IMR-90 (cell line): Measurements from ENCODE around the gene RLF. TPM values are rescaled to one million over a fixed set of nuclear protein-coding genes. Genes with fewer than 3 reads are reported as not detected.

Experiments
- ATAC-seq: fragments of 200-7000 bp; cut with Tn5 transposase; 2 replicates; pipeline ENCODE4 v1.9.1; 2020; ENCODE audit warnings: low read depth, mild to moderate bottlenecking, moderate library complexity
- BruUV-seq: library from RNA; stranded (reverse); fragments of 400-500 nt; replicated peaks from 2 replicates; lab custom pipeline; 2021; lab: Mats Ljungman, UMichigan
- CTCF ChIA-PET: fragments of 300-600 bp; formaldehyde crosslinking; extraction: SDS; loops from one replicate; lab custom pipeline; 2021; ENCODE audit warnings: antibody characterized with exemption; lab: Yijun Ruan, JAX
- POLR2A ChIA-PET: fragments of 300-600 bp; sonication (Branson Sonifier 250); formaldehyde crosslinking; loops from one replicate; lab custom pipeline; 2022; ENCODE audit warnings: antibody characterized with exemption; ENCODE audit not compliant: unreplicated experiment; lab: Charles Lee
- DNase-seq: peaks from one replicate; pipeline ENCODE4 v3.0.0; 2013
- H2AFZ ChIP-seq: replicated peaks from 2 replicates; pipeline ENCODE3; 2013; ENCODE audit warnings: low read length, mild to moderate bottlenecking; ENCODE audit not compliant: poor library complexity
- H2AK5ac ChIP-seq: 2 replicates; pipeline ENCODE4 v1.6.1; 2013; ENCODE audit warnings: low read depth, low read length, inconsistent platforms
- H2AK9ac ChIP-seq: replicated peaks from 2 replicates; pipeline ENCODE3; 2013; ENCODE audit warnings: mild to moderate bottlenecking, low read depth, low read length, moderate library complexity; ENCODE audit not compliant: poor library complexity
- H2BK120ac ChIP-seq: 2 replicates; pipeline ENCODE4 v1.6.1; 2013; ENCODE audit warnings: low read depth, low read length, inconsistent platforms
- H2BK15ac ChIP-seq: 3 replicates; pipeline ENCODE4 v1.6.1; 2013; ENCODE audit warnings: low read depth, low read length, inconsistent platforms
- H2BK20ac ChIP-seq: 2 replicates; pipeline ENCODE4 v1.6.1; 2013; ENCODE audit warnings: low read depth, mild to moderate bottlenecking, inconsistent platforms, low read length, moderate library complexity
- H2BK5ac ChIP-seq: 2 replicates; pipeline ENCODE4 v1.6.1; 2013; ENCODE audit warnings: mild to moderate bottlenecking, low read depth, low read length, inconsistent platforms; ENCODE audit not compliant: poor library complexity, severe bottlenecking
- H3K14ac ChIP-seq: replicated peaks from 2 replicates; pipeline ENCODE4 v1.6.1; 2013; ENCODE audit warnings: low read depth, low read length, inconsistent platforms
- H3K18ac ChIP-seq: 2 replicates; pipeline ENCODE4 v1.6.1; 2013; ENCODE audit warnings: low read depth, low read length, control low read depth
- H3K23ac ChIP-seq: 2 replicates; pipeline ENCODE4 v1.6.1; 2013; ENCODE audit warnings: low read depth, low read length, inconsistent platforms
- H3K27ac ChIP-seq: 2 replicates; pipeline ENCODE4 v1.5.1; 2013; ENCODE audit warnings: mild to moderate bottlenecking, control low read depth, low read length; ENCODE audit not compliant: insufficient read depth
- H3K27me3 ChIP-seq: 2 replicates; pipeline ENCODE4 v1.6.1; 2013; ENCODE audit warnings: low read length; ENCODE audit not compliant: control insufficient read depth, insufficient read depth
- H3K36me3 ChIP-seq: 2 replicates; pipeline ENCODE4 v1.6.1; 2013; ENCODE audit warnings: low read length, mixed read lengths; ENCODE audit not compliant: control insufficient read depth, insufficient read depth
- H3K4ac ChIP-seq: 2 replicates; pipeline ENCODE4 v1.6.1; 2013; ENCODE audit warnings: low read depth, low read length, inconsistent platforms
- H3K4me1 ChIP-seq: 2 replicates; pipeline ENCODE4 v1.6.1; 2013; ENCODE audit warnings: low read length, mixed read lengths; ENCODE audit not compliant: control insufficient read depth, insufficient read depth
- H3K4me2 ChIP-seq: 2 replicates; pipeline ENCODE4 v1.6.1; 2013; ENCODE audit warnings: low read depth, mild to moderate bottlenecking, control low read depth, low read length, moderate library complexity
- H3K4me3 ChIP-seq: 2 replicates; pipeline ENCODE4 v1.5.1; 2013; ENCODE audit warnings: low read depth, mild to moderate bottlenecking, control low read depth, low read length, moderate library complexity; ENCODE audit not compliant: insufficient read depth
- H3K56ac ChIP-seq: 2 replicates; pipeline ENCODE4 v1.6.1; 2013; ENCODE audit warnings: low read length, inconsistent platforms; ENCODE audit not compliant: insufficient read depth; ENCODE audit errors: extremely low read depth
- H3K79me1 ChIP-seq, 2 experiments: 2 replicates each; pipeline ENCODE4 v1.6.1; 2013; ENCODE audit warnings: low read length in 2 of 2, inconsistent platforms in 1 of 2, low read depth in 1 of 2
- H3K9ac ChIP-seq: 2 replicates; pipeline ENCODE4 v1.6.1; 2013; ENCODE audit warnings: low read depth, low read length, control low read depth
- H3K9me1 ChIP-seq: 2 replicates; pipeline ENCODE4 v1.6.1; 2013; ENCODE audit warnings: low read length, inconsistent platforms; ENCODE audit not compliant: insufficient read depth
- H3K9me3 ChIP-seq: 2 replicates; pipeline ENCODE4 v1.6.1; 2013; ENCODE audit warnings: low read length; ENCODE audit not compliant: control insufficient read depth, insufficient read depth
- H4K20me1 ChIP-seq: 2 replicates; pipeline ENCODE4 v1.6.1; 2013; ENCODE audit warnings: low read length, inconsistent platforms; ENCODE audit not compliant: insufficient read depth
- H4K5ac ChIP-seq: 2 replicates; pipeline ENCODE4 v1.6.1; 2013; ENCODE audit warnings: mild to moderate bottlenecking, low read depth, low read length, control low read depth
- H4K8ac ChIP-seq, 2 experiments: 2 replicates each; pipeline ENCODE4 v1.6.1; 2013; ENCODE audit warnings: low read depth in 2 of 2, low read length in 2 of 2, control low read depth in 1 of 2, inconsistent platforms in 1 of 2
- H4K91ac ChIP-seq: 2 replicates; pipeline ENCODE4 v1.6.1; 2013; ENCODE audit warnings: low read depth, low read length, inconsistent platforms; ENCODE audit not compliant: insufficient read depth
- BHLHE40 ChIP-seq: fragments of 150-350 bp; IDR thresholded peaks from 2 replicates; pipeline ENCODE4 v1.6.1; 2016; ENCODE audit warnings: mild to moderate bottlenecking, low read depth, low read length
- CEBPB ChIP-seq: IDR thresholded peaks from 2 replicates; pipeline ENCODE4 v1.6.1; 2012; ENCODE audit warnings: low read depth, low read length, improper control_type of control experiment
- CHD1 ChIP-seq: IDR thresholded peaks from 2 replicates; pipeline ENCODE4 v1.6.1; 2012; ENCODE audit warnings: low read depth, low read length, improper control_type of control experiment
- CTCF ChIP-seq: conservative IDR thresholded peaks from 2 replicates; pipeline ENCODE4 v1.5.1; 2012; ENCODE audit warnings: mild to moderate bottlenecking, low read depth, low read length, improper control_type of control experiment
- FOS ChIP-seq: fragments of 150-350 bp; IDR thresholded peaks from 2 replicates; pipeline ENCODE4 v1.6.1; 2016; ENCODE audit warnings: low read depth, low read length
- MAZ ChIP-seq: IDR thresholded peaks from 2 replicates; pipeline ENCODE4 v1.6.1; 2012; ENCODE audit warnings: low read depth, mild to moderate bottlenecking, low read length, improper control_type of control experiment, moderate library complexity, borderline replicate concordance
- MXI1 ChIP-seq: IDR thresholded peaks from 2 replicates; pipeline ENCODE4 v1.6.1; 2012; ENCODE audit warnings: low read depth, mild to moderate bottlenecking, low read length, moderate library complexity, borderline replicate concordance
- NFE2L2 ChIP-seq: fragments of 150-350 bp; IDR thresholded peaks from 2 replicates; pipeline ENCODE4 v1.6.1; 2016; ENCODE audit warnings: low read depth, mild to moderate bottlenecking, low read length
- POLR2A ChIP-seq: IDR thresholded peaks from 2 replicates; pipeline ENCODE4 v1.6.1; 2012; ENCODE audit warnings: mild to moderate bottlenecking, low read depth, low read length
- RAD21 ChIP-seq: IDR thresholded peaks from 2 replicates; pipeline ENCODE4 v1.6.1; 2012; ENCODE audit warnings: low read length, improper control_type of control experiment
- RCOR1 ChIP-seq: IDR thresholded peaks from 2 replicates; pipeline ENCODE4 v1.6.1; 2012; ENCODE audit warnings: mild to moderate bottlenecking, low read length, improper control_type of control experiment; ENCODE audit not compliant: insufficient replicate concordance
- RFX5 ChIP-seq: IDR thresholded peaks from 2 replicates; pipeline ENCODE4 v1.8.0; 2012; ENCODE audit warnings: low read depth, mild to moderate bottlenecking, low read length, moderate library complexity
- SMC3 ChIP-seq: fragments of 150-350 bp; IDR thresholded peaks from 2 replicates; pipeline ENCODE4 v1.6.1; 2016; ENCODE audit warnings: low read depth, mild to moderate bottlenecking, antibody characterized with exemption, low read length, moderate library complexity
- USF2 ChIP-seq: fragments of 150-350 bp; IDR thresholded peaks from 2 replicates; pipeline ENCODE4 v1.6.1; 2017; ENCODE audit warnings: mild to moderate bottlenecking, antibody characterized with exemption, low read length, low read depth
- WGBS, 2 experiments: methylation state at CpG; one replicate each; pipeline versions ENCODE4 v1.1.5 to v1.1.7; 2013; ENCODE audit warnings: missing lambda C conversion rate in 2 of 2; ENCODE audit not compliant: insufficient read length in 1 of 2; ENCODE audit errors: extremely low coverage in 2 of 2; 5-methylcytosine and 5-hydroxymethylcytosine counted together
- dilution Hi-C: fragments of 300-500 bp; cut with HindIII; formaldehyde crosslinking; loops from one replicate; pipeline ENCODE4 v1.14.3; 2018; ENCODE audit warnings: low sequenced_read_pairs; ENCODE audit not compliant: unreplicated experiment
- in situ Hi-C: fragments of 300-500 bp; cut with MboI; formaldehyde crosslinking; loops from 3 replicates; pipeline ENCODE4 v1.14.3; 2019; ENCODE audit warnings: low sequenced_read_pairs, inconsistent platforms, mixed read lengths
- intact Hi-C: fragments of 100-400 bp; cut with micrococcal nuclease; formaldehyde crosslinking; loops from 2 replicates; pipeline ENCODE4 v1.10.0; 2022
- polyA plus RNA-seq, 3 experiments: library from polyadenylated mRNA; depleted of rRNA; stranded (reverse); fragments of >200 nt; gene quantifications; 2 replicates each; pipeline ENCODE4 v1.2.3, GENCODE V29; 2012; ENCODE audit warnings: low replicate concordance in 1 of 3
- total RNA-seq: library from RNA; depleted of rRNA; stranded (reverse); fragments of >200 nt; gene quantifications from 2 replicates; pipeline ENCODE4 v1.2.3, GENCODE V29; 2012

The RLF gene
- total and polyA plus RNA-seq, 2 of the 4 experiments (the other 2 are of a cell fraction): 4.4 to 29.8 TPM

- peak within 1 kb of the TSS; percentile 62 for H2BK120ac ChIP-seq
- no TSS peak for BruUV-seq
- peak within 1 kb of the TSS; percentile 99 for H3K14ac ChIP-seq
- DNase-seq (peak; percentile 98), ATAC-seq (peak; percentile 99)
- peaks cover 5% of the 10 kb centered on the region; the same call in 1 of the 2 replicates for H3K9me1 ChIP-seq
- H3K4me2 ChIP-seq: peak within 1 kb of the TSS; percentile 93
- peak within 1 kb of the TSS; percentile 89 for H3K27ac ChIP-seq
- peak within 1 kb of the TSS; percentile 86 for H4K91ac ChIP-seq
- in situ Hi-C loops: no loop called here
- peak within 1 kb of the TSS; percentile 98 for H3K56ac ChIP-seq
- 2% methylated on average over 21 of the region's 48 CpGs; no CpG with 5 or more reads in 1 of the 2 experiments for WGBS, 2 experiments
- H2BK15ac ChIP-seq: peak within 1 kb of the TSS; percentile 35; the same call in 1 of the 3 replicates
- peak within 1 kb of the TSS; percentile 99 for H4K8ac ChIP-seq
- peak within 1 kb of the TSS; percentile 96 for H2AK9ac ChIP-seq
- H2BK20ac ChIP-seq: no peak within 1 kb of the TSS
- peak within 1 kb of the TSS; percentile 96 for H3K9ac ChIP-seq
- intact Hi-C loops: loop anchor here (1.0 to 10.0 kb wide), 4 partner anchors 17 to 179 kb away; partner anchors contain the start of gene RLF
- peak within 1 kb of the TSS; percentile 77 for H2BK5ac ChIP-seq
- no peaks in the 10 kb centered on the region; the same call in 1 of the 2 replicates for H4K20me1 ChIP-seq
- H3K36me3 ChIP-seq: peaks cover 11% of the 10 kb centered on the region
- CTCF ChIA-PET: interaction anchor here (0.8 kb wide), 1 partner anchor 16 kb away, joined by 3 read pairs; no protein-coding TSS in a partner anchor
- peak within 1 kb of the TSS; percentile 81 for H3K4me3 ChIP-seq
- H2AFZ ChIP-seq: peak within 1 kb of the TSS; percentile 98
- peaks cover 2% of the 10 kb centered on the region; the same call in 1 of the 2 replicates for H3K4me1 ChIP-seq
- H3K79me1 ChIP-seq: peaks cover 35 to 53% of the 10 kb centered on the region in 2 experiments
- no peaks in the 10 kb centered on the region for H3K9me3 ChIP-seq
- POLR2A ChIA-PET: interaction anchor here (0.6 kb wide), 1 partner anchor 80 kb away, joined by 3 read pairs; no protein-coding TSS in a partner anchor
- peak within 1 kb of the TSS; percentile 66 for H3K18ac ChIP-seq
- H3K27me3 ChIP-seq: no peaks in the 10 kb centered on the region
- H3K4ac ChIP-seq: peak within 1 kb of the TSS; percentile 96
- peak within 1 kb of the TSS; percentile 97 for H4K5ac ChIP-seq
- dilution Hi-C loops: no loop called here
- H2AK5ac ChIP-seq: peak within 1 kb of the TSS; percentile 80
- H3K23ac ChIP-seq: peak within 1 kb of the TSS; percentile 100
- TF ChIP-seq SMC3: no peak
- 0 out of 2 replicates have a peak, but pooled peaks have one; percentile 3 for TF ChIP-seq FOS
- peak; percentile 94 for TF ChIP-seq MAZ
- peak; percentile 82 for TF ChIP-seq MXI1
- no peak for TF ChIP-seq USF2
- TF ChIP-seq RCOR1: no peak
- no peak for TF ChIP-seq CTCF
- TF ChIP-seq CEBPB: peak; percentile 24; the same call in 1 of the 2 replicates
- peak; percentile 88; the same call in 1 of the 2 replicates for TF ChIP-seq POLR2A
- no peak for TF ChIP-seq NFE2L2
- TF ChIP-seq RFX5: no peak
- TF ChIP-seq BHLHE40: no peak
- TF ChIP-seq RAD21: no peak; the same call in 1 of the 2 replicates
- TF ChIP-seq CHD1: no peak
Measured at GRCh38 chr1:40257688-40258444, 96.7 kb downstream of the RLF start, which contains the start of gene ZMPSTE24. ZMPSTE24 (plus strand) TSS chr1:40258236; CDS start chr1:40258272, 36 bp downstream.
